Esophagus muscularis mucosa (tissue), 4 donors: ENCODE results near the gene RIMS1. TPM values are rescaled to one million over a fixed set of nuclear protein-coding genes. Genes with fewer than 3 reads are reported as not detected.

Source experiments
- DNase-seq: peaks from one replicate; pipeline ENCODE4 v3.0.0-alpha.2; 2017; ENCODE audit errors: extremely low spot score
- H3K27ac ChIP-seq, 4 donors: fragments of 200-600 bp; sonication (generic); replicated peaks in 1 of 4; 1 replicate in 3 of 4; 2 replicates in 1 of 4; pipeline ENCODE4 v1.5.1; 2016 to 2019; ENCODE audit warnings: mild to moderate bottlenecking in 1 of 4
- H3K27me3 ChIP-seq, 4 donors: fragments of 200-600 bp; sonication (generic); one replicate each; pipeline versions ENCODE4 v1.5.1 to v1.6.0; 2016 to 2019
- H3K36me3 ChIP-seq, 4 donors: fragments of 200-600 bp; sonication (generic); one replicate each; pipeline ENCODE4 v1.5.1; 2016 to 2019
- H3K4me1 ChIP-seq, 4 donors: fragments of 200-600 bp; sonication (generic); one replicate each; pipeline ENCODE4 v1.5.1; 2016 to 2019
- H3K4me3 ChIP-seq, 4 donors: fragments of 200-600 bp; sonication (generic); 1 replicate in 2 of 4; 2 replicates in 2 of 4; pipeline ENCODE4 v1.5.1; 2016 to 2019; ENCODE audit warnings: mild to moderate bottlenecking in 4 of 4, moderate library complexity in 1 of 4
- H3K9me3 ChIP-seq, 4 donors: fragments of 200-600 bp; sonication (generic); 1 replicate in 3 of 4; 2 replicates in 1 of 4; pipeline ENCODE4 v1.5.1; 2016 to 2019
- CTCF ChIP-seq, 3 experiments: fragments of 200-600 bp in 2 of 3; fragments of 450-650 bp in 1 of 3; sonication (generic) in 2 of 3; IDR thresholded peaks; one replicate each; pipeline ENCODE4 v1.5.1; 2017 to 2019; ENCODE audit warnings: antibody characterized with exemption in 3 of 3, mild to moderate bottlenecking in 2 of 3, moderate library complexity in 1 of 3
- EP300 ChIP-seq: sonication (generic); formaldehyde crosslinking; IDR thresholded peaks from one replicate; pipeline ENCODE4 v1.6.1; 2017; ENCODE audit warnings: antibody characterized with exemption
- POLR2A ChIP-seq: fragments of 450-650 bp; IDR thresholded peaks from one replicate; pipeline ENCODE4 v1.6.1; 2017; ENCODE audit warnings: antibody characterized with exemption, moderate library complexity, mild to moderate bottlenecking, low read depth
- POLR2AphosphoS5 ChIP-seq, 2 donors: sonication (generic); formaldehyde crosslinking; IDR thresholded peaks; one replicate each; pipeline ENCODE4 v1.6.1; 2017; ENCODE audit warnings: antibody characterized with exemption in 2 of 2
- WGBS: methylation state at CpG from one replicate; pipeline ENCODE4 v1.1.5; 2018; 5-methylcytosine and 5-hydroxymethylcytosine counted together
- intact Hi-C: fragments of 100-400 bp; cut with DNase I; formaldehyde crosslinking; loops from one replicate; pipeline ENCODE4 v1.15.1; 2023
- total RNA-seq, 4 donors: library from RNA; depleted of rRNA; stranded (reverse); fragments of >200 nt; gene quantifications; one replicate each; pipeline versions ENCODE4 v1.1.0 to v1.2.1, GENCODE V29; 2016

Gene RIMS1
- total RNA-seq, 4 donors from 2014 or later, result 35.4 to 88.6 (median 54.0) TPM

GRCh38 chr6:72282201-72282600 is 395.9 kb downstream of the RIMS1 start:
- no peaks in the 10 kb centered on the region for H3K27me3 ChIP-seq
- intact Hi-C loops, result no loop called here
- H3K4me3 ChIP-seq, result no peak overlapping the region
- no peak for DNase-seq
- no peak overlapping the region for H3K27ac ChIP-seq
- no peak for TF ChIP-seq EP300
- no peak for TF ChIP-seq POLR2AphosphoS5 (IDR thresholded peaks at IDR 0.05)
- no peak for TF ChIP-seq POLR2A
- TF ChIP-seq CTCF (IDR thresholded peaks at IDR 0.05), result no peak
- H3K4me1 ChIP-seq, result no peaks in the 10 kb centered on the region
- H3K36me3 ChIP-seq, result no peaks in the 10 kb centered on the region
- H3K9me3 ChIP-seq, result no peaks in the 10 kb centered on the region

GRCh38 chr6:72283571-72283970 is 397.2 kb downstream of the RIMS1 start:
- 84% methylated on average over 3 of the region's 3 CpGs for WGBS
- no peaks in the 10 kb centered on the region for H3K4me1 ChIP-seq
- no peak overlapping the region for H3K4me3 ChIP-seq
- no peaks in the 10 kb centered on the region for H3K9me3 ChIP-seq
- intact Hi-C loops, result no loop called here
- no peaks in the 10 kb centered on the region for H3K36me3 ChIP-seq
- H3K27ac ChIP-seq, result no peak overlapping the region
- no peaks in the 10 kb centered on the region for H3K27me3 ChIP-seq
- no peak for TF ChIP-seq POLR2A
- no peak for TF ChIP-seq POLR2AphosphoS5 (IDR thresholded peaks at IDR 0.05)
- no peak for TF ChIP-seq CTCF (IDR thresholded peaks at IDR 0.05)
- no peak for TF ChIP-seq EP300
- no peak for DNase-seq

- DNase-seq, result no peak
- Histone ChIP-seq H3K36me3 (no peaks in the 10 kb centered on the region), H3K27me3 (no peaks in the 10 kb centered on the region), H3K4me1 (no peaks in the 10 kb centered on the region), H3K9me3 (no peaks in the 10 kb centered on the region), H3K27ac (no peak overlapping the region), H3K4me3 (no peak overlapping the region)
- intact Hi-C loops, result no loop called here
- WGBS, result 78% methylated on average over 1 of the region's 1 CpG
- TF ChIP-seq CTCF (IDR thresholded peaks at IDR 0.05) (no peak), POLR2AphosphoS5 (IDR thresholded peaks at IDR 0.05) (no peak), POLR2A (no peak), EP300 (no peak)
These were observed 400.6 kb downstream of the RIMS1 start for GRCh38 chr6:72286911-72287311.

GRCh38 chr6:72287801-72288200 is 401.5 kb downstream of the RIMS1 start:
- no peak for TF ChIP-seq CTCF (IDR thresholded peaks at IDR 0.05)
- DNase-seq, result no peak
- H3K27ac ChIP-seq, result no peak overlapping the region
- H3K9me3 ChIP-seq, result no peaks in the 10 kb centered on the region
- no peak overlapping the region for H3K4me3 ChIP-seq
- no peaks in the 10 kb centered on the region for H3K36me3 ChIP-seq
- H3K4me1 ChIP-seq, result no peaks in the 10 kb centered on the region
- 80% methylated on average over 5 of the region's 5 CpGs for WGBS
- no peaks in the 10 kb centered on the region for H3K27me3 ChIP-seq
- intact Hi-C loops, result no loop called here

GRCh38 chr6:72288592-72288991 is 402.2 kb downstream of the RIMS1 start:
- no peak for TF ChIP-seq EP300
- TF ChIP-seq POLR2A, result no peak
- TF ChIP-seq POLR2AphosphoS5 (IDR thresholded peaks at IDR 0.05), result no peak
- no peak for TF ChIP-seq CTCF (IDR thresholded peaks at IDR 0.05)
- Histone ChIP-seq H3K27me3 (no peaks in the 10 kb centered on the region), H3K9me3 (no peaks in the 10 kb centered on the region), H3K27ac (no peak overlapping the region), H3K4me3 (no peak overlapping the region), H3K4me1 (no peaks in the 10 kb centered on the region), H3K36me3 (no peaks in the 10 kb centered on the region)
- intact Hi-C loops, result no loop called here
- DNase-seq, result no peak
- 44% methylated on average over 2 of the region's 2 CpGs for WGBS
